WTC11 (cell line): ENCODE data around the gene UFM1. TPM values are rescaled to one million over a fixed set of nuclear protein-coding genes. Genes with fewer than 3 reads are reported as not detected.

Source experiments
- FOXP4 ChIP-seq: sonication (generic); formaldehyde crosslinking; IDR thresholded peaks from 2 replicates; pipeline ENCODE4 v1.8.0; 2022; ENCODE audit warnings: mild to moderate bottlenecking, missing genetic modification reagents
- total RNA-seq: library from RNA; stranded (reverse); gene quantifications from 3 replicates; pipeline ENCODE4 v1.2.3, GENCODE V29; 2021
- TF ChIP-seq, protein P1 (sequence below): sonication (generic); formaldehyde crosslinking; conservative IDR thresholded peaks from 2 replicates; pipeline ENCODE4 v1.8.1; 2023; ENCODE audit warnings: mild to moderate bottlenecking, low read depth, missing genetic modification reagents, moderate library complexity

Gene UFM1
- total RNA-seq, 1 experiment from 2014 or later = 57.7 TPM

DNA sequence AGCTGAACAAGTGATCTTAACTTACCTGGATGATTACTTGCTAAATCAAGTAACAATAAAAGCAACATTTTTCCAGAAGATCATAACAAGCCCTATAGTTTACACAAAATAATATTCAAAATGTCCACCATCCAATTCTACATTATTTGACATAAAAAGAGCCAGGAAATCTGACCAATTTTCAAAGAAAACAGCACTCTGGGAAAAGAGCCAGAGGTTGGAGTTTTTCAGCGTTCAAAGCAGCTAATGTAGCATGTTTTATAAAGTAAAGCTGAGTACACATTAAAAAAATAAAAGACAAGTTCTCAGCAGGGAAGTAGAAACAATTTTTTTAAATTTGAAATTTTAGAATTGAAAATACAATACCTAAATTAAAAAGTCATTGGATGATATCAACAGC lies 62.6 kb downstream of the UFM1 start (continued):
- no peak for TF ChIP-seq FOXP4
- TF ChIP-seq, protein P1, sequence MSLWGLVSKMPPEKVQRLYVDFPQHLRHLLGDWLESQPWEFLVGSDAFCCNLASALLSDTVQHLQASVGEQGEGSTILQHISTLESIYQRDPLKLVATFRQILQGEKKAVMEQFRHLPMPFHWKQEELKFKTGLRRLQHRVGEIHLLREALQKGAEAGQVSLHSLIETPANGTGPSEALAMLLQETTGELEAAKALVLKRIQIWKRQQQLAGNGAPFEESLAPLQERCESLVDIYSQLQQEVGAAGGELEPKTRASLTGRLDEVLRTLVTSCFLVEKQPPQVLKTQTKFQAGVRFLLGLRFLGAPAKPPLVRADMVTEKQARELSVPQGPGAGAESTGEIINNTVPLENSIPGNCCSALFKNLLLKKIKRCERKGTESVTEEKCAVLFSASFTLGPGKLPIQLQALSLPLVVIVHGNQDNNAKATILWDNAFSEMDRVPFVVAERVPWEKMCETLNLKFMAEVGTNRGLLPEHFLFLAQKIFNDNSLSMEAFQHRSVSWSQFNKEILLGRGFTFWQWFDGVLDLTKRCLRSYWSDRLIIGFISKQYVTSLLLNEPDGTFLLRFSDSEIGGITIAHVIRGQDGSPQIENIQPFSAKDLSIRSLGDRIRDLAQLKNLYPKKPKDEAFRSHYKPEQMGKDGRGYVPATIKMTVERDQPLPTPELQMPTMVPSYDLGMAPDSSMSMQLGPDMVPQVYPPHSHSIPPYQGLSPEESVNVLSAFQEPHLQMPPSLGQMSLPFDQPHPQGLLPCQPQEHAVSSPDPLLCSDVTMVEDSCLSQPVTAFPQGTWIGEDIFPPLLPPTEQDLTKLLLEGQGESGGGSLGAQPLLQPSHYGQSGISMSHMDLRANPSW (CRISPR knock-in tag) = no peak
